GM23338 (cell line): ENCODE results near the gene ZNF496.
"Not testable (repeated sequence)": the region's sequence is repeated elsewhere in the genome, so short reads cannot be mapped to it uniquely, and the experiment has no call there.

Experiments used
- CTCF ChIP-seq, 2 experiments: fragments of 200-600 bp in 1 of 2; sonication (generic) in 1 of 2; conservative IDR thresholded peaks; 2 replicates each; pipeline versions ENCODE4 v1.5.1 to v1.6.1; 2016 to 2017; ENCODE audit warnings: antibody characterized with exemption in 2 of 2, low read depth in 2 of 2, mild to moderate bottlenecking in 2 of 2, moderate library complexity in 1 of 2
- EZH2 ChIP-seq: fragments of 200-600 bp; sonication (generic); IDR thresholded peaks from one replicate; pipeline ENCODE4 v1.8.0; 2017; ENCODE audit warnings: antibody characterized with exemption, mild to moderate bottlenecking, low read depth; ENCODE audit not compliant: unreplicated experiment
- EZH2phosphoT487 ChIP-seq: fragments of 200-600 bp; sonication (generic); IDR thresholded peaks from one replicate; pipeline ENCODE4 v1.8.1; 2018; ENCODE audit warnings: antibody characterized with exemption; ENCODE audit not compliant: unreplicated experiment
- JUNB ChIP-seq: IDR thresholded peaks from one replicate; pipeline ENCODE4 v1.6.1; 2016; ENCODE audit warnings: antibody characterized with exemption; ENCODE audit not compliant: unreplicated experiment
- NANOG ChIP-seq: IDR thresholded peaks from 2 replicates; pipeline ENCODE4 v1.6.1; 2016; ENCODE audit warnings: antibody characterized with exemption, borderline replicate concordance
- POLR2AphosphoS5 ChIP-seq: IDR thresholded peaks from 2 replicates; pipeline ENCODE4 v1.6.1; 2016; ENCODE audit warnings: antibody characterized with exemption, low read depth
- REST ChIP-seq: IDR thresholded peaks from one replicate; pipeline ENCODE4 v1.6.1; 2018; ENCODE audit warnings: antibody characterized with exemption; ENCODE audit not compliant: unreplicated experiment
- ZNF331 ChIP-seq: fragments of 250-450 bp; sonication (Bioruptor Pico); IDR thresholded peaks from 2 replicates; pipeline ENCODE4 v1.5.0; 2020; ENCODE audit warnings: low read depth, mild to moderate bottlenecking, moderate library complexity

DNA sequence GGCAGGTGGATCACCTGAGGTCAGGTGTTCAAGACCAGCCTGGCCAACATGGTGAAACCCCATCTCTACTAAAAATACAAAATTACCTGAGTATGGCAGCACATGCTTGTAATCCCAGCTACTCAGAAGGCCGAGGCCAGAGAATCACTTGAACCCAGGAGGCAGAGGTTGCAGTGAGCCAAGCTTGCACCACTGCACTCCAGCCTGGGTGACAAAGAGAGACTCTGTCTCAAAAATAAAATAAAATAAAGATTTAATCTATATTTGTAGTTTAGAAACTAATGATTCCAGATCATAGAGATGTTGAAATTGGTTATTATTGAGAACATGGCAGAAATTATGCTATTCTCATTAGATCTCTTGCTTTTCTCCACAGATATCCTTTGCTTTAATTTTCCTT, 75.9 kb downstream of the ZNF496 start, which contains the start of gene VN1R5:
- not testable (repeated sequence) for TF ChIP-seq CTCF (conservative IDR thresholded peaks at IDR 0.05; ENCODE audit: low read depth in 2 of 2); EZH2; REST; ZNF331 (CRISPR knock-in tag); NANOG; POLR2AphosphoS5; EZH2phosphoT487; JUNB
